PC-9 (cell line): ENCODE results near the gene DHPS.

Source experiments
- CTCF ChIP-seq: fragments of 200-600 bp; sonication (generic); conservative IDR thresholded peaks from 2 replicates; pipeline ENCODE4 v1.6.1; 2017; ENCODE audit warnings: mixed run types, antibody characterized with exemption, mild to moderate bottlenecking, moderate library complexity
- EZH2 ChIP-seq: fragments of 200-600 bp; sonication (generic); IDR thresholded peaks from 2 replicates; pipeline ENCODE4 v1.8.0; 2017; ENCODE audit warnings: antibody characterized with exemption, low read depth

GRCh38 chr19:12715102-12715501 lies 33.4 kb upstream of the DHPS start:
- TF ChIP-seq CTCF, result no peak
- TF ChIP-seq EZH2, result no peak
